ENCODE data around the gene SEMA3E.

- TF ChIP-seq POLR2AphosphoS5 (IDR thresholded peaks at IDR 0.05; ENCODE audit: low read depth, low read length): no peak
- TF ChIP-seq CHD2 (IDR thresholded peaks at IDR 0.05; ENCODE audit: low read length, partially characterized antibody): no peak
- no peak for TF ChIP-seq CTCF (IDR thresholded peaks at IDR 0.05)
- no peak for TF ChIP-seq FOXM1 (IDR thresholded peaks at IDR 0.05; ENCODE audit: low read depth)
- TF ChIP-seq EP300 (IDR thresholded peaks at IDR 0.05; ENCODE audit: borderline replicate concordance in 1 of 2, low read depth in 1 of 2, low read length in 1 of 2): no peak
Observed at GRCh38 chr7:83548250-83548649, 100.7 kb downstream of the SEMA3E start.

Measured in SK-N-SH (cell line).